ENCODE results near the gene KAT2A. TPM values are rescaled to one million over a fixed set of nuclear protein-coding genes. Genes with fewer than 3 reads are reported as not detected.

Gene KAT2A
- total and polyA plus RNA-seq, 9 of the 15 experiments (the other 6 are each of a cell fraction or from before 2014, with no cell fraction given) = 1.5 to 80.4 (median 31.9) TPM

DNA sequence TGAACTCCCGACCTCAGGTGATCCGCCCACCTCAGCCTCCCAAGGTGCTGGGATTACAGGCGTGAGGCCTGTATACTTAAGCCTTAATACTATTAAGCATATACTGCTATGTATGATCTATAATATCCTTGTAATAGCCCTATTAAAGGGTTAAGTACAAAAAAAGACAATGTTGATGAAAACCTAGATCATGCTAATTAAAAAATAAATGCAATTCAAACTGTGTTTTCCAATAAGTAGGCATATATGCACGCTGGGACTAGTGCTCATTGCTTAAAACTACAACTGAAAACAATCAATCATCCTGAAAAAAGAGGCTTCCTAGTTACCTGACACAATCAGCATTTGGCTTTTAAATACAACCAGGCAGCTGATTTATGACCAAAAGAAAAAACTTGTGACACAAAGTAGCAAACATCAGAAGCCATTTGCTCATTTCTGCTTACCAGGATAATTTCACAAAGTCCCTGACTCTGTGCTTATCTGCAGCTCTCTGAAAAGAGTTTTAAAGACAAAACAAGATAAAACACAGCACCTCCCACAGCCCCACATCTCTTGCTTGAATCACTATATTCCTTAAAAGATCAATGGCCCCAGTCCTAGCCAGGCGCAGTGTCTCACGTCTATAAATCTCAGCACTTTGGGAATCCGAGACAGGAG lies 34.0 kb downstream of the KAT2A start (continued):
- TF ChIP-seq, protein P1, sequence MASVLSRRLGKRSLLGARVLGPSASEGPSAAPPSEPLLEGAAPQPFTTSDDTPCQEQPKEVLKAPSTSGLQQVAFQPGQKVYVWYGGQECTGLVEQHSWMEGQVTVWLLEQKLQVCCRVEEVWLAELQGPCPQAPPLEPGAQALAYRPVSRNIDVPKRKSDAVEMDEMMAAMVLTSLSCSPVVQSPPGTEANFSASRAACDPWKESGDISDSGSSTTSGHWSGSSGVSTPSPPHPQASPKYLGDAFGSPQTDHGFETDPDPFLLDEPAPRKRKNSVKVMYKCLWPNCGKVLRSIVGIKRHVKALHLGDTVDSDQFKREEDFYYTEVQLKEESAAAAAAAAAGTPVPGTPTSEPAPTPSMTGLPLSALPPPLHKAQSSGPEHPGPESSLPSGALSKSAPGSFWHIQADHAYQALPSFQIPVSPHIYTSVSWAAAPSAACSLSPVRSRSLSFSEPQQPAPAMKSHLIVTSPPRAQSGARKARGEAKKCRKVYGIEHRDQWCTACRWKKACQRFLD (CRISPR knock-in tag; IDR thresholded peaks at IDR 0.05) = no peak
- TF ChIP-seq, protein P2, sequence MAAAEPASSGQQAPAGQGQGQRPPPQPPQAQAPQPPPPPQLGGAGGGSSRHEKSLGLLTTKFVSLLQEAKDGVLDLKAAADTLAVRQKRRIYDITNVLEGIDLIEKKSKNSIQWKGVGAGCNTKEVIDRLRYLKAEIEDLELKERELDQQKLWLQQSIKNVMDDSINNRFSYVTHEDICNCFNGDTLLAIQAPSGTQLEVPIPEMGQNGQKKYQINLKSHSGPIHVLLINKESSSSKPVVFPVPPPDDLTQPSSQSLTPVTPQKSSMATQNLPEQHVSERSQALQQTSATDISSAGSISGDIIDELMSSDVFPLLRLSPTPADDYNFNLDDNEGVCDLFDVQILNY (CRISPR knock-in tag; IDR thresholded peaks at IDR 0.05) = no peak
- no peak for TF ChIP-seq ATF1 (CRISPR knock-in tag; IDR thresholded peaks at IDR 0.05)
- peak; percentile 47; the same call in 1 of the 2 replicates for TF ChIP-seq ATF1 (tag; IDR thresholded peaks at IDR 0.05)
- no peak for TF ChIP-seq SAFB2 (IDR thresholded peaks at IDR 0.05; ENCODE audit: borderline replicate concordance, low read depth, low read length, severe bottlenecking)
- TF ChIP-seq RCOR1 (IDR thresholded peaks at IDR 0.05; ENCODE audit: borderline replicate concordance in 1 of 2, low read depth in 2 of 2, low read length in 2 of 2) = peak in 1 of 2 experiments; percentile 76; a peak in 2 of 4 replicates
- TF ChIP-seq POLR2A (conservative IDR thresholded peaks at IDR 0.05) = no peak
- peak; percentile 63; the same call in 1 of the 2 replicates for TF ChIP-seq SMARCA4 (IDR thresholded peaks at IDR 0.05)
- no peak for TF ChIP-seq NR3C1 (CRISPR knock-in tag; IDR thresholded peaks at IDR 0.05)
- TF ChIP-seq ZNF354B (CRISPR knock-in tag; IDR thresholded peaks at IDR 0.05) = no peak
- peak; percentile 70 for TF ChIP-seq C11orf30 (IDR thresholded peaks at IDR 0.05; ENCODE audit: low read depth)
- TF ChIP-seq HDAC3 (IDR thresholded peaks at IDR 0.05; ENCODE audit: borderline replicate concordance, partially characterized antibody) = no peak
- TF ChIP-seq MAFK (IDR thresholded peaks at IDR 0.05; ENCODE audit: low read length) = peak; percentile 45
- TF ChIP-seq DNMT1 (IDR thresholded peaks at IDR 0.05) = no peak
- TF ChIP-seq, protein P3, sequence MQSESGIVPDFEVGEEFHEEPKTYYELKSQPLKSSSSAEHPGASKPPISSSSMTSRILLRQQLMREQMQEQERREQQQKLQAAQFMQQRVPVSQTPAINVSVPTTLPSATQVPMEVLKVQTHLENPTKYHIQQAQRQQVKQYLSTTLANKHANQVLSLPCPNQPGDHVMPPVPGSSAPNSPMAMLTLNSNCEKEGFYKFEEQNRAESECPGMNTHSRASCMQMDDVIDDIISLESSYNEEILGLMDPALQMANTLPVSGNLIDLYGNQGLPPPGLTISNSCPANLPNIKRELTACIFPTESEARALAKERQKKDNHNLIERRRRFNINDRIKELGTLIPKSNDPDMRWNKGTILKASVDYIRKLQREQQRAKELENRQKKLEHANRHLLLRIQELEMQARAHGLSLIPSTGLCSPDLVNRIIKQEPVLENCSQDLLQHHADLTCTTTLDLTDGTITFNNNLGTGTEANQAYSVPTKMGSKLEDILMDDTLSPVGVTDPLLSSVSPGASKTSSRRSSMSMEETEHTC (IDR thresholded peaks at IDR 0.05) = no peak
- peak; percentile 69 for TF ChIP-seq DPF2 (IDR thresholded peaks at IDR 0.05)
- TF ChIP-seq, protein P4, sequence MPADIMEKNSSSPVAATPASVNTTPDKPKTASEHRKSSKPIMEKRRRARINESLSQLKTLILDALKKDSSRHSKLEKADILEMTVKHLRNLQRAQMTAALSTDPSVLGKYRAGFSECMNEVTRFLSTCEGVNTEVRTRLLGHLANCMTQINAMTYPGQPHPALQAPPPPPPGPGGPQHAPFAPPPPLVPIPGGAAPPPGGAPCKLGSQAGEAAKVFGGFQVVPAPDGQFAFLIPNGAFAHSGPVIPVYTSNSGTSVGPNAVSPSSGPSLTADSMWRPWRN (IDR thresholded peaks at IDR 0.05; ENCODE audit: low read depth) = no peak; the same call in 1 of the 2 replicates
- no peak for TF ChIP-seq WHSC1 (IDR thresholded peaks at IDR 0.05; ENCODE audit: low read length)
- TF ChIP-seq XRCC4 (IDR thresholded peaks at IDR 0.05; ENCODE audit: extremely low read depth, insufficient read depth, insufficient read length) = no peak
- TF ChIP-seq, protein P5, sequence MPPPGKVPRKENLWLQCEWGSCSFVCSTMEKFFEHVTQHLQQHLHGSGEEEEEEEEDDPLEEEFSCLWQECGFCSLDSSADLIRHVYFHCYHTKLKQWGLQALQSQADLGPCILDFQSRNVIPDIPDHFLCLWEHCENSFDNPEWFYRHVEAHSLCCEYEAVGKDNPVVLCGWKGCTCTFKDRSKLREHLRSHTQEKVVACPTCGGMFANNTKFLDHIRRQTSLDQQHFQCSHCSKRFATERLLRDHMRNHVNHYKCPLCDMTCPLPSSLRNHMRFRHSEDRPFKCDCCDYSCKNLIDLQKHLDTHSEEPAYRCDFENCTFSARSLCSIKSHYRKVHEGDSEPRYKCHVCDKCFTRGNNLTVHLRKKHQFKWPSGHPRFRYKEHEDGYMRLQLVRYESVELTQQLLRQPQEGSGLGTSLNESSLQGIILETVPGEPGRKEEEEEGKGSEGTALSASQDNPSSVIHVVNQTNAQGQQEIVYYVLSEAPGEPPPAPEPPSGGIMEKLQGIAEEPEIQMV (tag; conservative IDR thresholded peaks at IDR 0.05; ENCODE audit: low read depth) = no peak
- TF ChIP-seq, protein P6, sequence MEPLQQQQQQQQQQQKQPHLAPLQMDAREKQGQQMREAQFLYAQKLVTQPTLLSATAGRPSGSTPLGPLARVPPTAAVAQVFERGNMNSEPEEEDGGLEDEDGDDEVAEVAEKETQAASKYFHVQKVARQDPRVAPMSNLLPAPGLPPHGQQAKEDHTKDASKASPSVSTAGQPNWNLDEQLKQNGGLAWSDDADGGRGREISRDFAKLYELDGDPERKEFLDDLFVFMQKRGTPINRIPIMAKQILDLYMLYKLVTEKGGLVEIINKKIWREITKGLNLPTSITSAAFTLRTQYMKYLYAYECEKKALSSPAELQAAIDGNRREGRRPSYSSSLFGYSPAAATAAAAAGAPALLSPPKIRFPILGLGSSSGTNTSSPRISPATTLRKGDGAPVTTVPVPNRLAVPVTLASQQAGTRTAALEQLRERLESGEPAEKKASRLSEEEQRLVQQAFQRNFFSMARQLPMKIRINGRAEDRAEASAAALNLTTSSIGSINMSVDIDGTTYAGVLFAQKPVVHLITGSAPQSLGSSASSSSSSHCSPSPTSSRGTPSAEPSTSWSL (CRISPR knock-in tag; IDR thresholded peaks at IDR 0.05; ENCODE audit: borderline replicate concordance) = no peak
- TF ChIP-seq EP300 (IDR thresholded peaks at IDR 0.05; ENCODE audit: low read length) = peak; percentile 61
- no peak for TF ChIP-seq NUFIP1 (IDR thresholded peaks at IDR 0.05; ENCODE audit: partially characterized antibody)
- no peak for TF ChIP-seq KDM2B (CRISPR knock-in tag; IDR thresholded peaks at IDR 0.05)
